GM18498 (cell line): ENCODE data around the gene PGAM1.
A peak's percentile ranks its signal among the peaks of the same experiment; 100 is the strongest.
"Not testable (repeated sequence)": the region's sequence is repeated elsewhere in the genome, so short reads cannot be mapped to it uniquely, and the experiment has no call there.

Source experiments
- ATAC-seq: cut with Tn5 transposase; IDR thresholded peaks from one replicate; pipeline ENCODE4 v1.9.1; 2021; ENCODE audit warnings: mild to moderate bottlenecking, moderate library complexity; ENCODE audit not compliant: unreplicated experiment

The PGAM1 gene

GRCh38 chr10:97425964-97426775, at the start of gene PGAM1:
PGAM1 (plus strand) TSS chr10:97426191; CDS start chr10:97426308, 117 bp downstream.
- peak; percentile 88 for ATAC-seq

GRCh38 chr10:97376413-97376812, 49.6 kb upstream of the PGAM1 start:
- no peak for ATAC-seq

GRCh38 chr10:97378933-97379921, 46.8 kb upstream of the PGAM1 start:
- no peak for ATAC-seq

- no peak for ATAC-seq
Measured at GRCh38 chr10:97380516-97380915, 45.5 kb upstream of the PGAM1 start.

GRCh38 chr10:97381626-97382025, 44.4 kb upstream of the PGAM1 start:
- ATAC-seq, result no peak

GRCh38 chr10:97383159-97383558, 42.8 kb upstream of the PGAM1 start:
- ATAC-seq, result no peak

GRCh38 chr10:97384156-97384555, 41.8 kb upstream of the PGAM1 start:
- ATAC-seq, result no peak

GRCh38 chr10:97384641-97385040, 41.4 kb upstream of the PGAM1 start:
- ATAC-seq, result no peak

- ATAC-seq, result no peak
Measured at GRCh38 chr10:97385565-97385964, 40.4 kb upstream of the PGAM1 start.

GRCh38 chr10:97388152-97388551, 37.8 kb upstream of the PGAM1 start:
- ATAC-seq, result no peak

- ATAC-seq, result no peak
Measured at GRCh38 chr10:97390091-97390490, 35.9 kb upstream of the PGAM1 start.

GRCh38 chr10:97393034-97393573, 32.9 kb upstream of the PGAM1 start:
- ATAC-seq, result no peak

GRCh38 chr10:97396056-97396455, 29.9 kb upstream of the PGAM1 start:
- ATAC-seq, result no peak

GRCh38 chr10:97399843-97400545, 26.0 kb upstream of the PGAM1 start:
- no peak for ATAC-seq

- ATAC-seq, result peak; percentile 97
Measured at GRCh38 chr10:97400665-97401454, 25.1 kb upstream of the PGAM1 start, which contains the start of gene RRP12. RRP12 (minus strand) TSS chr10:97401340; CDS start chr10:97401231, 109 bp downstream.

- no peak for ATAC-seq
Measured at GRCh38 chr10:97401455-97401919, 24.5 kb upstream of the PGAM1 start.

- no peak for ATAC-seq
Measured at GRCh38 chr10:97404044-97404443, 21.9 kb upstream of the PGAM1 start.

GRCh38 chr10:97406064-97406463, 19.9 kb upstream of the PGAM1 start:
- ATAC-seq, result no peak

- ATAC-seq, result not testable (repeated sequence)
Measured at GRCh38 chr10:97406483-97406882, 19.5 kb upstream of the PGAM1 start.
